Measurements from ENCODE around the gene NEU2. TPM values are rescaled to one million over a fixed set of nuclear protein-coding genes. Genes with fewer than 3 reads are reported as not detected.
"Not testable (repeated sequence)": the region's sequence is repeated elsewhere in the genome, so short reads cannot be mapped to it uniquely, and the experiment has no call there.

The NEU2 gene
- total RNA-seq, 1 donor from 2014 or later, result not detected

DNA sequence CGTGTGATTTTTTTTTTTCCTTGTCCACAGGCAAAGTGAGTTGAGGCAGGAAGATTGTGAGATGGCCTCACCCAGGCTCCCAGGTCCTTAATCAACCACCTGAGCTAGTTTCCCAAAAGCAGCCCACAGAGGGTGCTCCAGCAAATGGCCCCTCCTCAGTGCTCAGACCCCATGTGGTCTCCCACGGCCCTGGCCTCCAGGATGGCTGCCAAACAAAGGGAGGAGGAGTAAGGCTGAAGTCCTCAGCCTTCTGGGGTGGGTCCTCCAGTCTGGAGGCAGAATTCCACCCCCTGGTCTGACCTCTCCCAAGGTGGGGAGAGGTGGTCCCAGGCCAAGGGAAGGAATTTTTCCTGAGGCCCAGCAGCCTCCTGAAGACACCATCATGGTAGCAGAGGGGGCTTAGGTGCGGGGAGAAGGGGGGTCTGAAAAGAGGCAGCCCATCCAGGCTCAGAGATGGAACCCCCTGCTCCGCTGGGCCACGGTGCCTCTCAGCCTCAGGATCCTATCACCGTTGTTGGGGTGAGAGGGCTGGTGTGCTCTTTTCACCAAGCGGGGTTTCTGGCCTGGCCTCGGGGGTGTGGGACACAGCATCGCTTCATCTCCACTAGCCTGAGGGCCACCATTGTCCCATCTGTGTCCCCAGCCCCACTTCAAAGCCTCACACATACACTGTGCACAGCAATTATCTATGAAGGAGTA is 21.8 kb upstream of the NEU2 start:
- DNase-seq, result no peak

DNA sequence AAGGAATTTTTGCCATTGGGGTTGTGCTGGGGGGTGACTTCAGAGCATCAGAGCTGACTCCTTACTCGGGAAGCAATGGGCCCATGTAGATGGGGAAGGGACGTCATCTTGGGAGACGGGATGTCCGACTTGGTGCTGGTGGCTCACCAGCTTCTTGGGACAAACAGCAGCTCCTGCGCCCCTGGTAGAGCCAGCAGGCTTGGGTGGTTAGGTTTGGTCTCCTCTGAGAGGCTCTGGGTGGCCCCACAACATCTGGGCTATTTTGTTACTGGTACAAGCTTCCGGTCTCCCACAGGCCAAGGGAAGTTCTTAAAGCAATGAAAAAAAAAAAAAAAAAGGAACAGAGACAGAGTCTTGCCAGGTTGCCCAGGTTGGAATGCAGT is 21.2 kb upstream of the NEU2 start:
- DNase-seq, result no peak

DNA sequence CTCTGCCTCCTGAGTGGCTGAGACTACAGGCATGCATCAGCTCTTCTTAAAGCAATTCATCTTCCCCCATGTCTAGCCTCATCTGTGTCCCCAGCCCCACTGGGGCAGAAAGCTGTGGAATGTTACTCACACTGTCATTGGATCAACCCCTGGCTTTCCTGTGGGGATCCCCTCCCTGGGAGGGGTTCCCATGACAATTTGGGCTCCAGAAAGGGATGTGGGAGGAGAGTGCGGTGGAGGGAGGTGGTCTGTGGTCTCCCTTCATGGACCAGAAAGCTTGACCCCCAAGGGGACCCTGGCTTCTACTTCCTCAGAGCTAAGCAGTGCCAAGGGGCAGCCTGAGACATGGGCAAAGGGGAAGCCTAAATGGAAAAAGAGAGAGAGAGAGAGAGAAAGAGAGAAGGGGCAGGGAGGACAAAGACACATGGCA is 20.8 kb upstream of the NEU2 start:
- DNase-seq, result no peak

DNA sequence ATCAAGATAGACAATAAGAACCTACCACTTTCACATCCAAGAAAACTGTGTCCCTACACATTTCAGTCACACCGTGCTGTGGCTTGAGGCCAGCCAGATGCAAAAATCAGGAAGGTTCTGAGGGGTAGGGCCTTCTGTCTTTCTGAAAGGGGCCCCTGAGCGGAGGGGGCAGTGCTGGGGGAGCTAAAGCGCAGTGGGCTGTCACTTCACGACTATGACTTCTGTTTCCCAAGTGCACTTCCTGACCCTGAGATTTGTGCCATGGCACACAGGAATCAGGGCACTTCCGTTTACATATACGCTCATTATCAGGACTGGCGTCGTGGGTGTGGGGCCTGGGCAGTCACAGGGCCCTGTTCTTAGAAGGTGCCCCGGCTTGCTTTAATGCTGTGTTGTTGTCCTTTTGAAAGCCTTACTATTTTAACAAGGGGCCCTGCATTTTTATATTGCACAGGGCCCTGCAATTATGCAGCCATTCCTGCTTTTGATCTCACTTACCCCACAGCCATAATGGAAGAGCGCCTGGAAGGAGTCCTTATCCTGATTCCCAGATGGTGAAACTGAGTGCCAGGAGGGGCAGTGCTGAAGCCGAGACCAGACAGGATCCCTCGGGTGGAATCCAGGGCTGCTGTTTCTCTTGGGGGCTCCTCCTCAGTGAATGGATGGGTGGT is 20.0 kb upstream of the NEU2 start:
- DNase-seq, result no peak

DNA sequence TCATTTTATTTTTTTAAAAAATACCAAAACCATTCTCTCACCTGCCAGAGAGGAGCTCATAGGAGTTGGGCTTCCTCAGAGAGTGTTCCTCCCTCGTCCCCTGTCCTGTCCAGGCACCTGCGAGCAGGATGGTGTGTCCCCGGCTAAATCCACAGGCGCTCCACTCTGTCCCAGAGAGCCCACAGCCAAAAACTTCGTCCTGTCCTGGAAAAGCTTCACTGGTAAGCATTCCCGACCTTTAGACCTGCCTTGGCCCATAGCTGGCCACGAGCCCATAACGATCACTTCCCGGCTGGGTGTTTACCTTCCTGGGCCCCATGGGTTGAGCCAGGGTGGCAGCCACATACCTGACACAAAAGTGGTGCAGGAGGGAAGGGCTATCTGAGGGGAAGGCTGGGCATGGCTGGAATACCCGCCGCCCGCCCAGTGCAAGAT is 19.4 kb upstream of the NEU2 start, which contains the start of gene NGEF:
NGEF (minus strand) TSS at position 230 of the 435 bp plus-strand sequence. CDS start 38,366 bp downstream, outside the sequence.
- DNase-seq, result no peak

DNA sequence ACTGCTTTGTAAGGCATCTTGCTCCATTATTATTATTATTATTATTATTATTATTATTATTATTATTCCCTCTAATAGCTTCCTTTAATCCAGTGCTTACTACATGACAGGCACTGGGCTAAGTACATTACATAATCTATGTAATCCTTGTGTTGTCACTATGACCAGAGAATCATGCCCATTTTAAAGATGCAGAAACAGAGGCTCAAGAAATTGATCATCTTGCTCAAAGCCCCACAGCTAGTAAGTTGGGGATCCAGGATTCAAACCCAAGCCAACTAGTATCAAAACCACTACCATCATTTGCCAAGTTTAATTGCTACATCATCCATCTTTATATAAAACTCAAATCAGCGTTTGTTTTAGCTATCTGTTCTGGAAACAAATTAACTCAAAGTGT is 18.8 kb upstream of the NEU2 start:
- no peak for DNase-seq

DNA sequence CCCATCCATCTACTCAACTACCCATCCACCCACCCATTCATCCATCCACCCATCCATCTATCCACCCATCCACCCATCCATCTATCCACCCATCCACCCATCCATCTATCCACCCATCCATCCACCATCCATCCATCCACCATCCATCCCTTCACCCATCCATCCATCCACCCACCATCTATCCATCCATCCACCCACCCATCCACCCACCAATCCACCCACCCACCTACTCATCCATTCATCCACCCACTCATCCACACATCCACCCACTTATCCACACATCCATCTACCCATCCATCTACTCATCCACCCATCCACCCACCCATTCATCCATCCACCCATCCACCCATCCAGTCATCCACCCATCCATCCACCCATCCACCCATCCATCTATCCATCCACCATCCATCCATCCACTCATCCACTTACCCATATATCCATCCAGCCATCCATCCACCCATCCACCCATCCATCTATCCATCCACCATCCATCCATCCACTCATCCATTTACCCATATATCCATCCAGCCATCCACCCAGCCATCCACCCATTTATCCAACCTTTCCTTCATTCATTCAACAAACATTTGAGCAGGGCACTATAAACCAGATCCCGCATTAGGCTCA is 17.3 kb upstream of the NEU2 start:
- DNase-seq, result no peak

DNA sequence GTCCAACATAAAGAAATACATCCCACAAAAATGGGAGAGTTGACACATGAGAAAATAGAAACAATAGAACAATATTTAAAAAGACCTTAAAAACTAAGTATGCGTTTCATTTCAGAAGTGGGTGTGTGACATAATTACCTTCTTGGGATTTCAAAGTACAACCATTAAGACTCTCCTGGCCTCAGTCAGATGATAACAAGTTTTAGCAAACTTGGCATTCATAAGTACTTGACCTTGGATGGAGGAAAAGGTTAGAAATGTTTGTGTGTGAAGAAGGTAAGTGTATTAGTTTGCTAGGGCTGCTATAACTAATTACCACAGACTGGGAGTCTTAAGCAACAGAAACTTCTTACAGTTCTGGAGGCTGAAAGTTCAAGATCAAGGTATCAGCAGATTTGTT is 14.5 kb upstream of the NEU2 start:
- no peak for DNase-seq

DNA sequence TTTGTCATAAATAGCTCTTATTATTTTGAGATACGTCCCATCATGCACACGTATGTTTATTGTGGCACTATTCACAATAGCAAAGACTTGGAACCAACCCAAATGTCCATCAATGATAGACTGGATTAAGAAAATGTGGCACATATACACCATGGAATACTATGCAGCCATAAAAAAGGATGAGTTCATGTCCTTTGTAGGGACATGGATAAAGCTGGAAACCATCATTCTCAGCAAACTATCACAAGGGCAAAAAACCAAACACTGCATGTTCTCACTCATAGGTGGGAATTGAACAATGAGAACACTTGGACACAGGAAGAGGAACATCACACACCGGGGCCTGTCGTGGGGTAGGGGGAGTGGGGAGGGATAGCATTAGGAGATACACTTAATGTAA is 12.9 kb upstream of the NEU2 start:
- DNase-seq, result not testable (repeated sequence)

DNA sequence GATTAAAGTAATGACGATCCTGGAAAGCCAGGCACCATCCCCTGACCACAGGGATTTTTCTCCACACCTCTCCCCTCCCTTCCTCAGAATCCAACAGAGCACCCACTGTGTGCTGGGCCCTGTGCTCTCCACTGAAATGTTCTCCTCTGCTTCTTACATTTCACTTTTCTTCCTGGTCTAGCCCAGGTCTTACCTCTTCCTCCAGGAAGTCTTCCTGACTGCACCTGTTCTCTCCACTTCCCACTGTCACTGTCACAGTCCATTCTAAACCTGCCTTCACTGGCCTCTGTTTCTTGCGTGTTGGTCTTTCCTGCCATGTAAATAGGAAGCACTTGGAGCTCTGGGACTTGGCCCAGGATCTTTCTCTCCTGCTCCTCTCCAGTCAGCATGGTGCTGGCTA is 12.0 kb upstream of the NEU2 start:
- no peak for DNase-seq

DNA sequence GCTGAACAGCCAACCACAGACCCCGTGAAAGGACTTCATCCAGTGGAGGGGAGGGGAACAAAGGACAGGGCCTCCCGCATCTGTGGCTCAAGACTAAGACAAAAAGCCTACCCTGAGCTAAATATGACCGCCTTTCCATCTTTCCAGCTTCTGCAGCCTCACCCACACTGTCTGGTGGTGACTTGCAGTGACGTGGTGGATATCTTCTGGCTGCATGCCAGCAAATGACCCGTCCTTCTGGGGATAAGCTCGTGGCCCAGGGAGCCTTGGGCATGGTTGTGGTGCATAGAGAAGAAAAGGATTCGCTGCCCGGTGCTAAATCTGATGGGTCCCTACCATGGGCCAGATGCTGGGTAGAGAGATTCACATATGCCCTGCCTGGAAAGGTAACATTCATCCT is 10.7 kb upstream of the NEU2 start:
- DNase-seq, result no peak

DNA sequence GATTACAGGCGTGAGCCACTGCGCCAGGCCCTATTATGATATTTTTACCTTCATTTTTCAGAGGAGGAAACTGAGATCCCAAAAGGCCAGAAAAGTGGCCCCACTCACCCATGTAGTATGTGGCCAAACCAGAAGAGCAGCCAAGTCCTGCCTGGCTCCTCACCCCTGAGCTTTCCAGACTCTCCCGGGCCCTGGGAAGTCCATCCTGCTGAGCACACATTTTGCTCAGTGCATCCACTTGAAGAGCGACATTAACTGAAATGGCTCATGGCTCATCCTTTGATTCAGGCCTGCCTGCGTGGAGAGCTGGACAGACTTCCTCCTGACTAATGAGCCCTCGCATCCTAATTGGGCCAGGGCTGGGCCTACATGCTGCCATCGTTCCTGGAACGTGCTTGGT is 9.9 kb upstream of the NEU2 start:
- DNase-seq, result no peak

DNA sequence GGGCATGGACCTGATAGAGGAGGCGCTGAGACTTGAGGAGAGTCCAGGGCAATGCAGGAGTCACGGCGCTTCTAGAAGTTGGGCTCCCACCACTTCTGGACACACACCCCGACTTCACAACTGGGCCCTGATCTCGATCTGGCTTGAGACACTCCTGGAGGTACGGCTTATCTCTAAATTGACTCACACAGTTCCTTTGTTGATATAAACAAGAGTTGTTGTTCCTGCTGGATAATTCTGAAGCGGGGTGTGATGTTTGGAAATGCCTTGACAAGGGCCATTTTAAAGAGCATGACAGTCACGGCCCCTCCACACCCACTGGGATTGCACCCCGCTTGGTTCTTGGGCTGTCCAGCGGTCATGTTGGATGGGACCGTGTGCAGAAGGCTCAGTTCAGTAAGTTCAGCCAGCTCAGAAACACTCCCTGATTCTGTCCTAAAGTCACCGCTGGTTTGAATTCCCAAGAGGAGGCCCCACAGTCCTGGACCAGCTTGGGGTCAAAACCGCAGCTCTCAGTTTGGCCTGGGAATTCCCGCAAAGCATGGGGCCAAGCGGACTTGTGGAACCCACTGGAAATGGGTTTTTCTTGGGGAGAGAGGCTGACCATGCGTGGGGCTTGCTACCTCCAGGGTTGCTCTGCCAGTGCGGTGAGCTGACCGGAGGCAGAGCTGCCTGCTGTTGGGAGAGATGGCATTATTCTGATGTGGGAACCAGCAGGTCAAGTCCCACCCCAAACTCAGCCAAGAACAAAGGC is 9.3 kb upstream of the NEU2 start:
- DNase-seq, result no peak

DNA sequence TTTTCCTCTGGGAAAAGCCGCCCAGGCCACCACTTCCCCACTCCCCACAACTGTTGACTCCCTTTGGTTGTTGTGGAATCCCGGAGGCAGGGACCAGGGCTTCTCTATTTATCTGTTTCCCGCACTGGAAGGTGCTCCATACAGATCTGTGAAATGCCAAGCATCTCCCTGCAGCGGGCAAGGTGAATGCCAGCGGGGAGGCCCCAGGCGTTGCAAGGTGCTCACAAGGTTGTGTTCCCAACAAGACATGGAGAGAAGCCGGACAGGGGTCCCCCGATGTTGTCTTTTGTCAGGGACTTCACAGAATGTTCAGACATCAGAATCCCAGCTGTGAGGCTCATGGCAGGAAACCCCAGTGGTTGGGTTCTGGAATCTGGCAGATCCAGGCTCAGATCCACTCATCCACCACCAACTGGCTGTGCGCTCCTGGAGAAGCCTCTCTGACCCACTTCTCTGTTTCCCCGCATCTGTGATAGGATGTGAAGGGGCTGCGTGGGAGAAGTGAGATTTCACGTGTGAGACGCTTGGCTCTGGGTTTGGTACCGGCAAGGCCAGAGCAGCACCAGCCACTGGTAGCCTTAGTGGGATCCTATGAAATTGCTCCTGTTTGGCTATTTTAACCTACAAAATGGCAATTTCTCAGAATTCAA is 8.6 kb upstream of the NEU2 start:
- no peak for DNase-seq

DNA sequence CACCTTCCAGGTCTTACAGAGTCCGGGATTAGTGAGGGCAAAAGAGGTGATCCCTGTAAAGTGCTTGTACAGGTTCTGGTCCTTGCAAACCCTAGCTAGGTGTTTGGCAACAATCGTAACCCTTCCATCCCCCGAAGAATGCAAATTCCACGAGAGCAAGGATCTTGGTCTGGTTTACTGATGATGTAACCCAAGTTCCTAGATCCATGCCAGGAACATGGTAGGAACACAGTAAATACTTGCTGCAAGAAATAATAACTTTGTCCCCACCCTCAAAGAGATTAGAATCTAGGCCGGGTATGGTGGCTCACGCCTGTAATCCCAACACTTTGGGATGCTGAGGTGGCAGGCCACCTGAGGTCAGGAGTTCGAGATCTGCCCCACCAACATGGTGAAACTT is 6.8 kb upstream of the NEU2 start:
- DNase-seq, result no peak

DNA sequence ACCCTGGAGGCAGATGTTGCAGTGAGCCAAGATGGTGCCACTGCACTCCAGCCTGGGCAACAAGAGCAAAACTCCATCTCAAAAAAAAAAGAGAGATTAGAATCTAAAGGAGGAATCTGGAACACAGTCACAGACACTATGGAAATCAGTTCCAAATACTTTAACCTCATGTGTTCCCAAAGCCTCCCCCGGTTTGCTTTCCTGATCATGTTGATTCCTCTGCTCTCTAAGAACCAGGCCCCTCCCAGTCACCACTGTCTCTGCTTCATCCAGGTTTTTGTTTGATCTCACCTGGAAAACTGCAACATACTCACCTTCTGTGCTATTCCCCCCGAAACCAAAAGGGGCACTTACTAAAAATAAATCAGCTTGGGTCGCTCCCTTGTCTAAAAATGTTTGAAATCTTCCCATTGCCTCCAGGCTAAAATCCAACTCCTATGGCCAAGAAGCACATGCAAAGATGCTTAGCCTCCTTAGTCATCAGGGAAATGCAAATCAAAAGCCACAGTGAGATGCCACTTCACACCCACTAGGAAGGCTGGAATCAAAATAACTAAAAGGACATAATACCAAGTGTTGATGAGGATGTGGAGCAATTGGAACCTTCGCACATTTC is 6.2 kb upstream of the NEU2 start:
- DNase-seq, result no peak

DNA sequence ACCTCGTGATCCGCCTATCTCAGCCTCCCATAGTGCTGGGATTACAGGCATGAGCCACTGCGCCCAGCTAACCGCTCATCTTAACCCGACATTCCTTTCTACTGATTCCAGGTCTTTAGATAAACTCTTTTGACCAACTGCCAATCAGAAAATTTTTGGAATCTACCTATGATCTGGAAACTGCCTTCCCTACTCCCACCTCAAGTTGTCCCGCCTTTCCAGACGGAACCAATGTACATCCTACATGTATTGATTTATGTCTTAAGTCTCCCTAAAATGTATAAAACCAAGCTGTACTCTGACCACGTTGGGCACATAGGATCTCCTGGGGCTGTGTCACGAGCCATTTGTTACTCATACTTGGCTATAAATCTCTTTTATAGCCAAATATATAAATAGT is 3.2 kb upstream of the NEU2 start:
- DNase-seq, result no peak

DNA sequence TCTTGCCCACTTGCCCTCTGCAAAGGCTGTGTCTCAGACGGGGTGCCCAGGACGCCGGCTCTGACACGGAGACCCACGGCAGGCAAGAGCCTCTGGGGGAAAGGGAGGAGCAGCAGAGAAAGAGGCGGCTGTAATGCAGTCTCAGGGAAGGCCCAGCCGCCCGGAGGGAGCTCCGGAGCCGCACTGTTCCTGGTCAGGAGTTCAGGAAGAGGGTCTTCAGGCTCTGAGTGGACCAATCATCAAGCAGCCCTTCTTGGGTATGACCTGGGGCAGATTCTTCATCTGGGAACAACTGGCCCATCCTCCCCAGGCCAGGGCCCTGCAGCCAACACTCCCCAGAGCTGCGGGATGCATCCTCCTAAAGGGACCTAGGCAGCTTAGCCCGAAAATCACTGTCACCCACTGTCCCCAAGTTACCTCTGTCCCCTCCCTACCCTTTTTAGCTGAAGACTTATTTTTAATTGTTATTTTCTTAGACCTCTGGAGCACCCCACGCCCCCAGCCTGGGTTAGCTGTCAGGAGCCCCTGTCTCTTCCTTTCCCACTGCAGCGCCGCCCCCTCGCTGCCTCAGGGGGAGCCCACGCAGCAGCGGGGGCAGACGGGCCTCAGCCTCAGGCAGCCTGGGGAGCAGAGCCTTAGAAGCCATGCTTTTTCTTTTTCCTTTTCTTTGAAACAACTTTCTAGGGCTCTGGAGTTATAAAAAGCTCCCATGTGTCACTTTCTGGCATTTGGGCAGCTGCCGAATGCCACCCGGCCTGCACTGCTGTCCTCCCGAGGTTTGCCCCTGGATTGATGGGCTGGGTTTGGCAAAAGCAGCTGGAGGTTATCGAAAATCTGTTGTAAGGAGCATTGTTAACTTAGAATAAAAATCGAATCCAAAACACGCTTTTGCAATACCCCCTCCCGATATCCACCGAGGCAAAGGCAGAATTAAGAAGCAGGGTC is 644 bp upstream of the NEU2 start:
- no peak for DNase-seq

DNA sequence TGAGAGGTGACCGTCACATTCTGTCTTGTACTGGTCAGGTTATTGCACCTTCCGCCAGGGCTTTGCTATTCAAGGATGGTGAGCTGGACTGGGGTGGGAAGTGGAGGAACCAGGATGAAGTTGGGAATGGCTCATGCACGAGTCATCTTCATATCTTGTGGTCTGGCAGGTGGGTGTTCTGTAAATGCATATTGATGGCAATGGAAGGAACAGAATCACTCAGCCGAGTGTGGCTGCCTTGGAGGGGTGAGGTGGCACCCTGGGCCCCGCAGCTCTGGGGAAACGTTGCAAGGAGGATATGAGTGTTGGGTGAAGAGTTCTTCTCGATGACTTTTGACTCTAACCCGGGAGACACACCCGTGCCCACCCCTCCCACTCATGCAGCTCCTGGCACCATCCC is 1.2 kb downstream of the NEU2 start:
- DNase-seq, result no peak

DNA sequence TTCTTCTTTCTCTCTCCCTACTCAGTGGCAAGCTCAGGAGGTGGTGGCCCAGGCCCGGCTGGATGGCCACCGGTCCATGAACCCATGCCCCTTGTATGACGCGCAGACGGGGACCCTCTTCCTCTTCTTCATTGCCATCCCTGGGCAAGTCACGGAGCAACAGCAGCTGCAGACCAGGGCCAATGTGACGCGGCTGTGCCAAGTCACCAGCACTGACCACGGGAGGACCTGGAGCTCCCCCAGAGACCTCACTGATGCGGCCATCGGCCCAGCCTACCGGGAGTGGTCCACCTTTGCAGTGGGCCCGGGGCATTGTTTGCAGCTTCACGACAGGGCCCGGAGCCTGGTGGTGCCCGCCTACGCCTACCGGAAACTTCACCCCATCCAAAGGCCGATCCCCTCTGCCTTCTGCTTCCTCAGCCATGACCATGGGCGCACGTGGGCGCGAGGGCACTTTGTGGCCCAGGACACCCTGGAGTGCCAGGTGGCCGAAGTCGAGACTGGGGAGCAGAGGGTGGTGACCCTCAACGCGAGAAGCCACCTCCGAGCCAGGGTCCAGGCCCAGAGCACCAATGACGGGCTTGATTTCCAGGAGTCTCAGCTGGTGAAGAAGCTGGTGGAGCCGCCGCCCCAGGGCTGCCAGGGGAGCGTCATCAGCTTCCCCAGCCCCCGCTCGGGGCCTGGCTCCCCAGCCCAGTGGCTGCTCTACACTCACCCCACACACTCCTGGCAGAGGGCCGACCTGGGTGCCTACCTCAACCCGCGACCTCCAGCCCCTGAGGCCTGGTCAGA is 1.8 kb downstream of the NEU2 start:
- no peak for DNase-seq

Data from occipital lobe (tissue), 2 donors.